K562 (cell line): ENCODE measurements around the gene ATP6V0C. TPM values are rescaled to one million over a fixed set of nuclear protein-coding genes. Genes with fewer than 3 reads are reported as not detected.

Experiments
- ATAC-seq: fragments of 200-7000 bp; cut with Tn5 transposase; 3 replicates; pipeline ENCODE4 v1.9.1; 2020; ENCODE audit warnings: moderate library complexity
- BruUV-seq: library from RNA; stranded (reverse); fragments of 400-500 nt; replicated peaks from 2 replicates; lab custom pipeline; 2021; lab: Mats Ljungman, UMichigan
- CTCF ChIA-PET: fragments of 300-600 bp; formaldehyde crosslinking; extraction: SDS; loops from one replicate; lab custom pipeline; 2021; ENCODE audit warnings: low intra/inter-chr PET ratio; lab: Yijun Ruan, JAX
- POLR2A ChIA-PET: fragments of 300-600, 350-650 bp; sonication (Branson Sonifier 250); formaldehyde crosslinking; extraction: SDS; loops from one replicate; lab custom pipeline; 2021; ENCODE audit warnings: antibody characterized with exemption, inconsistent platforms; lab: Yijun Ruan, JAX
- DNase-seq, 4 experiments: peaks; one replicate each; pipeline versions ENCODE4 v3.0.0 to v3.0.0-alpha.2; 2011 to 2018; ENCODE audit warnings: low spot score in 3 of 4, mixed read lengths in 3 of 4; ENCODE audit errors: extremely low read depth in 1 of 4
- FAIRE-seq: peaks from 2 replicates; lab custom pipeline; 2011; peaks lifted over from hg19 to GRCh38; lab: Jason Lieb, UNC
- H2AFZ ChIP-seq: 2 replicates; pipeline ENCODE4 v1.6.0; 2011; ENCODE audit warnings: low read depth, low read length, control low read depth, inconsistent platforms
- H3K27ac ChIP-seq: fragments of 200-600 bp; 3 replicates; pipeline ENCODE4 v1.8.0; 2011; ENCODE audit warnings: low read depth, mild to moderate bottlenecking, control low read depth, inconsistent platforms, low read length, moderate library complexity, mixed read lengths; ENCODE audit errors: extremely low read depth
- H3K27me3 ChIP-seq, 2 experiments: fragments of 300-600 bp in 1 of 2; 2 replicates in 1 of 2; 3 replicates in 1 of 2; pipeline versions ENCODE4 v1.6.0 to v1.8.0; 2011; ENCODE audit warnings: inconsistent platforms in 2 of 2, low read length in 2 of 2, mild to moderate bottlenecking in 1 of 2, mixed read lengths in 1 of 2, moderate library complexity in 1 of 2; ENCODE audit not compliant: control insufficient read depth in 2 of 2, insufficient read depth in 2 of 2
- H3K36me3 ChIP-seq: fragments of 300-600 bp; 3 replicates; pipeline ENCODE4 v1.8.0; 2011; ENCODE audit warnings: mild to moderate bottlenecking, low read length, inconsistent platforms; ENCODE audit not compliant: control insufficient read depth, insufficient read depth
- H3K4me1 ChIP-seq, 2 experiments: fragments of 200-600 bp in 1 of 2; replicated peaks in 1 of 2; 2 replicates in 1 of 2; 3 replicates in 1 of 2; pipeline versions ENCODE4 v1.5.1 to v1.8.0; 2011; ENCODE audit warnings: inconsistent platforms in 2 of 2, low read length in 2 of 2, mild to moderate bottlenecking in 1 of 2, mixed read lengths in 1 of 2, moderate library complexity in 1 of 2; ENCODE audit not compliant: control insufficient read depth in 2 of 2, insufficient read depth in 2 of 2
- H3K4me2 ChIP-seq: 2 replicates; pipeline ENCODE4 v1.6.1; 2011; ENCODE audit warnings: low read length, control low read depth, inconsistent platforms, mixed read lengths; ENCODE audit not compliant: insufficient read depth
- H3K4me3 ChIP-seq: fragments of 200-600 bp; sonication (generic), shearing (Covaris generic); 2 replicates; pipeline ENCODE4 v1.5.1; 2016; ENCODE audit warnings: control low read depth, inconsistent platforms
- H3K79me2 ChIP-seq: fragments of 200-600 bp; 3 replicates; pipeline ENCODE4 v1.8.0; 2011; ENCODE audit warnings: low read length, inconsistent platforms; ENCODE audit not compliant: control insufficient read depth, insufficient read depth
- H3K9ac ChIP-seq, 2 experiments: 2 replicates each; pipeline versions ENCODE4 v1.6.0 to v1.6.1; 2011; ENCODE audit warnings: low read depth in 2 of 2, low read length in 2 of 2, control low read depth in 1 of 2, inconsistent platforms in 1 of 2, mild to moderate bottlenecking in 1 of 2, mixed read lengths in 1 of 2; ENCODE audit not compliant: insufficient read depth in 1 of 2
- H3K9me1 ChIP-seq: one replicate; pipeline ENCODE4 v1.6.0; 2011; ENCODE audit warnings: inconsistent platforms, mild to moderate bottlenecking, low read length, moderate library complexity; ENCODE audit not compliant: control insufficient read depth, insufficient read depth
- H3K9me3 ChIP-seq: replicated peaks from 2 replicates; pipeline ENCODE4 v1.5.1; 2011; ENCODE audit warnings: low read depth, low read length, inconsistent platforms; ENCODE audit not compliant: control insufficient read depth, insufficient read depth
- H4K20me1 ChIP-seq: replicated peaks from 2 replicates; pipeline ENCODE4 v1.6.1; 2011; ENCODE audit warnings: low read length, inconsistent platforms, mixed read lengths; ENCODE audit not compliant: control insufficient read depth, insufficient read depth
- C11orf30 ChIP-seq: fragments of 450-650 bp; IDR thresholded peaks from 2 replicates; pipeline ENCODE4 v1.6.1; 2016; ENCODE audit warnings: low read depth, mild to moderate bottlenecking
- DMBX1 ChIP-seq: fragments of 250-450 bp; sonication (Bioruptor Pico); IDR thresholded peaks from 2 replicates; pipeline ENCODE4 v1.8.0; 2022; ENCODE audit warnings: inconsistent platforms, mild to moderate bottlenecking, moderate library complexity, borderline replicate concordance
- FOS ChIP-seq: IDR thresholded peaks from 3 replicates; pipeline ENCODE4 v1.6.1; 2011; ENCODE audit not compliant: insufficient read length; ENCODE audit errors: extremely low read depth
- NCOR1 ChIP-seq: fragments of 450-650 bp; IDR thresholded peaks from 2 replicates; pipeline ENCODE4 v1.6.1; 2016; ENCODE audit warnings: mild to moderate bottlenecking, moderate library complexity
- PHF20 ChIP-seq: fragments of 450-650 bp; IDR thresholded peaks from 2 replicates; pipeline ENCODE4 v1.6.1; 2018; ENCODE audit not compliant: partially characterized antibody
- ZBTB7A ChIP-seq: IDR thresholded peaks from 2 replicates; pipeline ENCODE4 v1.6.1; 2011; ENCODE audit warnings: low read depth, mild to moderate bottlenecking, low read length, moderate library complexity, borderline replicate concordance; ENCODE audit not compliant: control insufficient read depth
- ZNF644 ChIP-seq: fragments of 200-800 bp; sonication (Bioruptor generic); IDR thresholded peaks from 2 replicates; pipeline ENCODE4 v1.6.1; 2016; ENCODE audit warnings: low read depth, missing genetic modification characterization, missing compliant biosample characterization
- ZNF699 ChIP-seq: fragments of 250-450 bp; sonication (Bioruptor Pico); IDR thresholded peaks from 2 replicates; pipeline ENCODE4 v1.8.0; 2021; ENCODE audit warnings: mild to moderate bottlenecking, moderate library complexity; ENCODE audit not compliant: insufficient replicate concordance
- WGBS: fragments of 100-300 bp; shearing (Covaris generic); methylation state at CpG from one replicate; pipeline ENCODE4 v1.1.6; 2016; ENCODE audit warnings: low coverage, mixed read lengths; ENCODE audit not compliant: insufficient coverage; ENCODE audit errors: missing lambda C conversion rate; 5-methylcytosine and 5-hydroxymethylcytosine counted together
- in situ Hi-C: fragments of 300-500 bp; cut with MboI; formaldehyde crosslinking; loops from 4 replicates; pipeline ENCODE4 v1.15.0; 2018; ENCODE audit warnings: inconsistent platforms, mixed read lengths
- intact Hi-C: fragments of 100-400 bp; cut with micrococcal nuclease; formaldehyde crosslinking; loops from 2 replicates; pipeline ENCODE4 v1.14.2; 2022
- polyA plus RNA-seq, 8 experiments: library from polyadenylated mRNA; depleted of rRNA in 4 of 8; stranded (reverse) in 5 of 8; unstranded in 3 of 8; fragments of >200 nt; fragmentation: Nextera tagmentation in 2 of 8; fragmentation: Illumina TruSeq in 1 of 8; extraction: Ambion mirVana in 2 of 8; extraction: Trizol in 1 of 8; gene quantifications; 2 replicates each; pipeline versions ENCODE4 v1.2.1 to v1.2.3, GENCODE V29; 2011 to 2014; ENCODE audit warnings: inconsistent platforms in 1 of 8, missing spikeins in 1 of 8
- total RNA-seq, 7 experiments: library from RNA; depleted of rRNA in 6 of 7; stranded (reverse); fragments of >200 nt in 6 of 7; fragmentation: Illumina TruSeq in 2 of 7; extraction: Trizol in 2 of 7; gene quantifications; 2 replicates each; pipeline versions ENCODE4 v1.2.1 to v1.2.3, GENCODE V29; 2011 to 2021; ENCODE audit warnings: low replicate concordance in 1 of 7
- TF ChIP-seq, protein P1 (sequence below): fragments of 450-650 bp; formaldehyde crosslinking; IDR thresholded peaks from 2 replicates; pipeline ENCODE4 v1.4.0; 2020; ENCODE audit warnings: mild to moderate bottlenecking, mixed read lengths

The ATP6V0C gene
- total and polyA plus RNA-seq, 9 of the 15 experiments (the other 6 are each of a cell fraction or from before 2014, with no cell fraction given), result 2.9 to 228 (median 22.7) TPM

GRCh38 chr16:2507665-2508064 lies 6.1 kb upstream of the ATP6V0C start (continued):
- no peak for TF ChIP-seq DMBX1
- TF ChIP-seq, protein P1, sequence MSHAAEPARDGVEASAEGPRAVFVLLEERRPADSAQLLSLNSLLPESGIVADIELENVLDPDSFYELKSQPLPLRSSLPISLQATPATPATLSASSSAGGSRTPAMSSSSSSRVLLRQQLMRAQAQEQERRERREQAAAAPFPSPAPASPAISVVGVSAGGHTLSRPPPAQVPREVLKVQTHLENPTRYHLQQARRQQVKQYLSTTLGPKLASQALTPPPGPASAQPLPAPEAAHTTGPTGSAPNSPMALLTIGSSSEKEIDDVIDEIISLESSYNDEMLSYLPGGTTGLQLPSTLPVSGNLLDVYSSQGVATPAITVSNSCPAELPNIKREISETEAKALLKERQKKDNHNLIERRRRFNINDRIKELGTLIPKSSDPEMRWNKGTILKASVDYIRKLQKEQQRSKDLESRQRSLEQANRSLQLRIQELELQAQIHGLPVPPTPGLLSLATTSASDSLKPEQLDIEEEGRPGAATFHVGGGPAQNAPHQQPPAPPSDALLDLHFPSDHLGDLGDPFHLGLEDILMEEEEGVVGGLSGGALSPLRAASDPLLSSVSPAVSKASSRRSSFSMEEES, result no peak
- TF ChIP-seq FOS, result no peak
- no peak for TF ChIP-seq C11orf30
- TF ChIP-seq ZNF644 (tag), result no peak
- no peak for TF ChIP-seq ZNF699 (CRISPR knock-in tag)
- TF ChIP-seq NCOR1, result no peak
- TF ChIP-seq, all 486 proteins: peak for 0

DNA sequence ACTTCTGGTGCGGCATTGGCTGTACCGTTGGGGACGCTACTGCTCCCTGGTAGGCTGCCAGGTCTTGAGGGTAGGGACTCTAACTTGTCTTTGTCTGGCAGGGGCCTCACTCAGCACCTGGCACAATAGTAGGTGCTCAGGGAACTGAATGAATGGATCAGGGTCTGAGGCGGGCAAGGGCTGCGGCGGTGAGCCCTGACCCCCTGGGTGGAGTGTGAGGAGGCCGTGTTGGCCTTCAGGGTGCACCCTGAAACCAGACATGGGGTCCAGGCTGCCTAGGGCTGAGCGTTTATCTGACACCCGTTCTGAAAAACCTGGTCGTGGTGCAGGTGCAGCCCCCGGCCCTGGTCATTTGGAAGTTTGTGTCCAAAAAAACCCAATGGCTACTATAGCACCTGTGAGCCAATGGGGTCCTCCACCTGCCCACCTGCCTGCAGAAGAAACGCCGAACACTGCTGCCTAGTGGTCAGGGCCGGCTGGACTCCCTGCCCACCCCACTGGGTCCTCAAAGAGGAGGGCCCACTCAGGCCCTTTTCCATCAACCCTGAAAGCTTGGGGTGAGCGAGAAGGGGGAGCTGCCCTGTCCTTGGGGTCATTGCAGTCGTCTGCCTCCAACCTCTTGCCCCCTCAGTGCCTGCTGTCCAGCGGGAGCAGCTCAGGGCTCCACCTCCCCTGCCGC lies 4.9 kb upstream of the ATP6V0C start:
- Histone ChIP-seq H3K36me3 (peaks cover 6% of the 10 kb centered on the region; the same call in 1 of the 3 replicates), H2AFZ (no peak overlapping the region), H3K4me2 (no peak overlapping the region), H4K20me1 (no peaks in the 10 kb centered on the region), H3K9ac (no peak overlapping the region), H3K4me1 (peaks cover 34 to 62% of the 10 kb centered on the region in 2 experiments), H3K9me3 (no peaks in the 10 kb centered on the region), H3K27ac (no peak overlapping the region), H3K9me1 (no peaks in the 10 kb centered on the region), H3K79me2 (peaks cover 8% of the 10 kb centered on the region), H3K4me3 (no peak overlapping the region), H3K27me3 (no peaks in the 10 kb centered on the region)
- ATAC-seq (no peak), FAIRE-seq (no peak), DNase-seq (no peak)
- ChIA-PET CTCF (no interaction called here), POLR2A (interaction anchor here (1.3 kb wide), 1 partner anchor 11 kb away, joined by 5 read pairs; the partner anchor contains the start of gene AMDHD2)
- no peak for TF ChIP-seq PHF20
- 0 out of 2 replicates have a peak, but pooled peaks have one; percentile 17 for TF ChIP-seq ZBTB7A
- in situ Hi-C loops (no loop called here), intact Hi-C loops (loop anchor here (10.0 kb wide), 1 partner anchor 164 kb away; the partner anchor contains the start of gene ABCA3)
- WGBS, result 79% methylated on average over 16 of the region's 18 CpGs
- BruUV-seq, result no TSS peak
